ENCODE measurements around the gene MRGPRD.

- TF ChIP-seq CTCF (conservative IDR thresholded peaks at IDR 0.05), result no peak
- no peak for TF ChIP-seq ZFX (IDR thresholded peaks at IDR 0.05)
These were observed 1.3 kb upstream of the MRGPRD start for GRCh38 chr11:68982134-68982533.
